SU-DHL-6 (cell line): ENCODE results near the gene SCFD2.

ENCODE experiments used
- EZH2phosphoT487 ChIP-seq: fragments of 200-600 bp; sonication (generic), shearing (Covaris generic); conservative IDR thresholded peaks from 2 replicates; pipeline ENCODE4 v1.6.1; 2018; ENCODE audit warnings: mild to moderate bottlenecking, antibody characterized with exemption, low read length, moderate library complexity, mixed read lengths
- TF ChIP-seq, protein P1 (sequence below): fragments of 200-600 bp; sonication (generic); IDR thresholded peaks from one replicate; pipeline ENCODE4 v1.5.1; 2017; ENCODE audit warnings: antibody characterized with exemption, mild to moderate bottlenecking, low read length, moderate library complexity; ENCODE audit not compliant: insufficient read depth, poor library complexity, severe bottlenecking

- TF ChIP-seq, protein P1, sequence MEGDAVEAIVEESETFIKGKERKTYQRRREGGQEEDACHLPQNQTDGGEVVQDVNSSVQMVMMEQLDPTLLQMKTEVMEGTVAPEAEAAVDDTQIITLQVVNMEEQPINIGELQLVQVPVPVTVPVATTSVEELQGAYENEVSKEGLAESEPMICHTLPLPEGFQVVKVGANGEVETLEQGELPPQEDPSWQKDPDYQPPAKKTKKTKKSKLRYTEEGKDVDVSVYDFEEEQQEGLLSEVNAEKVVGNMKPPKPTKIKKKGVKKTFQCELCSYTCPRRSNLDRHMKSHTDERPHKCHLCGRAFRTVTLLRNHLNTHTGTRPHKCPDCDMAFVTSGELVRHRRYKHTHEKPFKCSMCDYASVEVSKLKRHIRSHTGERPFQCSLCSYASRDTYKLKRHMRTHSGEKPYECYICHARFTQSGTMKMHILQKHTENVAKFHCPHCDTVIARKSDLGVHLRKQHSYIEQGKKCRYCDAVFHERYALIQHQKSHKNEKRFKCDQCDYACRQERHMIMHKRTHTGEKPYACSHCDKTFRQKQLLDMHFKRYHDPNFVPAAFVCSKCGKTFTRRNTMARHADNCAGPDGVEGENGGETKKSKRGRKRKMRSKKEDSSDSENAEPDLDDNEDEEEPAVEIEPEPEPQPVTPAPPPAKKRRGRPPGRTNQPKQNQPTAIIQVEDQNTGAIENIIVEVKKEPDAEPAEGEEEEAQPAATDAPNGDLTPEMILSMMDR, result no peak
- no peak for TF ChIP-seq EZH2phosphoT487
These were observed 58.7 kb downstream of the SCFD2 start for GRCh38 chr4:53307210-53307609.
